T-helper 1 cell treated with Interleukin-12 subunit alpha and Interleukin-12 subunit beta and Interleukin-4 antibody, amounts not matched to agents 30 μg/mL and 1 μg/mL, for 36 hours (primary cell): ENCODE measurements around the gene DNAJC8.

ENCODE experiments used
- H3K27ac Mint-ChIP-seq: one replicate; pipeline ENCODE4 v1.8.0; 2021; ENCODE audit warnings: mild to moderate bottlenecking, mixed read lengths
- H3K27me3 Mint-ChIP-seq: one replicate; pipeline ENCODE4 v1.8.0; 2021; ENCODE audit warnings: low read depth, mixed read lengths
- H3K36me3 Mint-ChIP-seq: one replicate; pipeline ENCODE4 v1.8.0; 2021; ENCODE audit warnings: low read depth, mixed read lengths
- H3K4me1 Mint-ChIP-seq: one replicate; pipeline ENCODE4 v1.8.0; 2021; ENCODE audit warnings: low read depth, mixed read lengths
- H3K4me3 Mint-ChIP-seq: one replicate; pipeline ENCODE4 v1.8.0; 2021; ENCODE audit warnings: mild to moderate bottlenecking, moderate library complexity, mixed read lengths
- H3K9me3 Mint-ChIP-seq: one replicate; pipeline ENCODE4 v1.8.0; 2021; ENCODE audit warnings: mixed read lengths

DNAJC8 gene

GRCh38 chr1:28259934-28260802, 27.3 kb upstream of the DNAJC8 start:
- Mint-ChIP-seq H3K4me1 (peaks cover 36% of the 10 kb centered on the region), H3K9me3 (no peaks in the 10 kb centered on the region), H3K36me3 (peaks cover 7% of the 10 kb centered on the region), H3K27me3 (no peaks in the 10 kb centered on the region), H3K27ac (peak overlapping the region; percentile 43), H3K4me3 (peak overlapping the region; percentile 71)

DNA sequence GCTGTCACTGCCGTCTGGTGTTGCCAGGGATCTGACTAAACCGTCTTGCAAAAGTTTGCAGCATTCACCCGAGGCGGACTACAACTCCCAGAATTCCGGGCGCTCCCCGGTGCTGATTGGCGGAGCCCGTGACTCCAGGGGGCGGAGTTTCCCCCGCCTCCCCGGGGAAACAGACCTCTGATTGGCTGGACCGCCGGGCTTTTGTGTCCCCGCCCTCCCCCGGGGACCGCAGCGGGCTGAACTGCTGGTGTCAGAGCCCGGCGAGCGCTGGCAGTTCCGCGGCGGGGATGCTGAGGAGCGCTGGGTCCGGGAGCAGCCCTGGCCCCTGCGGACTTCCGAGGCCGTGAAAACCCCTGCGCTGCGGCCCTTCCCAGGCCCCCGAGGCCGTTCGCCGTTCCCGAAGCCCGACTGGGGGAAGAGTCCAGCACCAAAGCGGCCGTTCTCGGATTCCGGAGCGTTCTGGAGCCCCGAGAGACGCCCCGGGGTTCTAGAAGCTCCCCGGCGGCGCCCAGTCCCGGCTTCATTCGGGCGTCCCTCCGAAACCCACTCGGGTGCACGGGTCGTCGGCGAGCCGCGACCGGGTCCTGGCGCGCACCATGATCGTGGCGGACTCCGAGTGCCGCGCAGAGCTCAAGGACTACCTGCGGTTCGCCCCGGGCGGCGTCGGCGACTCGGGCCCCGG, 26.6 kb upstream of the DNAJC8 start, which contains the start of gene SESN2:
TSS of gene SESN2 (plus strand) at position 267 of the 682 bp plus-strand sequence. CDS start at position 597, 330 bp downstream.
- Mint-ChIP-seq H3K27ac (peak within 1 kb of the TSS; percentile 90), H3K27me3 (no peaks in the 10 kb centered on the region), H3K9me3 (no peaks in the 10 kb centered on the region), H3K4me1 (peaks cover 36% of the 10 kb centered on the region), H3K36me3 (peaks cover 7% of the 10 kb centered on the region), H3K4me3 (peak within 1 kb of the TSS; percentile 71)

GRCh38 chr1:28258628-28259251, 25.9 kb upstream of the DNAJC8 start:
- Mint-ChIP-seq H3K27me3 (no peaks in the 10 kb centered on the region), H3K36me3 (peaks cover 7% of the 10 kb centered on the region), H3K4me3 (peak overlapping the region; percentile 71), H3K4me1 (peaks cover 36% of the 10 kb centered on the region), H3K27ac (peak overlapping the region; percentile 90), H3K9me3 (no peaks in the 10 kb centered on the region)

DNA sequence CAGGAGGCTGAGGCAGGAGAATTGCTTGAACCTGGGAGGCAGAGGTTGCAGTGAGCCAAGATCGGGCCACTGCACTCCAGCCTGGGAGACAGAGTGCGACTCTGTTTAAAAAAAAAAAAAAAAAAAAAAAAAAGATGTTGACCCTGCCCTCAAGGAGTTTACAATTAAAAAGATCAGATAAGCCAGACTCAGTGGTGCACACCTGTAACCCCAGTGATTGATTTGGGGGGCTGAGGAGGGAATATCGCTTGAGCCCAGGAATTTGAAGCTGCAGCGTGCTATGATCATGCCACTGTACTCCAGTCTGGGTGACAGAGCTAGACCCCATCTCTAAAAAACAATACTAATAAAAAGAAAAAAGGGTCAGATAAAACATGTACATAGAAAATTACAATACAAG, 24.9 kb upstream of the DNAJC8 start:
- Mint-ChIP-seq H3K4me3 (no peak overlapping the region), H3K4me1 (peaks cover 32% of the 10 kb centered on the region), H3K27me3 (no peaks in the 10 kb centered on the region), H3K9me3 (no peaks in the 10 kb centered on the region), H3K36me3 (peaks cover 4% of the 10 kb centered on the region), H3K27ac (peak overlapping the region; percentile 69)

- Mint-ChIP-seq H3K36me3 (peaks cover 3% of the 10 kb centered on the region), H3K27me3 (no peaks in the 10 kb centered on the region), H3K27ac (peak overlapping the region; percentile 82), H3K4me3 (peak overlapping the region; percentile 69), H3K9me3 (no peaks in the 10 kb centered on the region), H3K4me1 (peaks cover 30% of the 10 kb centered on the region)
These were observed 23.5 kb upstream of the DNAJC8 start for GRCh38 chr1:28256197-28256827.

DNA sequence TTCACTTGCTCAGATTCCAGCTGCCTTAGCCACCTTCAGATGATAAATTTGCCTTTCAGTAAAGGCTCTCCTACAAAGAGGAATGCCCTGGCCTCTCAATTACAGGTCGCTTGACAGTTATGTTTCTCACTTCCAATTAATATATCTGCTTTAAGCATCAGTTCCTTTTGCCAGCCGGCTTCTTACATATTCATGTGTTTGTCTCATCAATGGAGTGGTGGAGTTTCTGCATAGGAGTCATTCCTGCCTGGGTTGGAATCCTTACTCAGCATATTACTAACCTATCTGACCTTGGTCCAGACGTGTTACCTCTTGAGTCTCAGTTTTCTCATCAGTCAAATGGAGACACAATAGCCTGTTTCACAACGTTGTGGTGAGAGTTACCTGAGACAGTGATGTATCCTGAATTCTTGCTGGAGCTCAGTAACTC, 17.1 kb upstream of the DNAJC8 start:
- Mint-ChIP-seq H3K4me1 (peaks cover 34% of the 10 kb centered on the region), H3K9me3 (no peaks in the 10 kb centered on the region), H3K36me3 (no peaks in the 10 kb centered on the region), H3K27me3 (no peaks in the 10 kb centered on the region), H3K4me3 (no peak overlapping the region), H3K27ac (no peak overlapping the region)

- no peaks in the 10 kb centered on the region for H3K27me3 Mint-ChIP-seq
- no peaks in the 10 kb centered on the region for H3K36me3 Mint-ChIP-seq
- no peaks in the 10 kb centered on the region for H3K9me3 Mint-ChIP-seq
- peak overlapping the region; percentile 85 for H3K27ac Mint-ChIP-seq
- peak overlapping the region; percentile 79 for H3K4me3 Mint-ChIP-seq
- H3K4me1 Mint-ChIP-seq = peaks cover 36% of the 10 kb centered on the region
These were observed 16.4 kb upstream of the DNAJC8 start for GRCh38 chr1:28249013-28249865.

DNA sequence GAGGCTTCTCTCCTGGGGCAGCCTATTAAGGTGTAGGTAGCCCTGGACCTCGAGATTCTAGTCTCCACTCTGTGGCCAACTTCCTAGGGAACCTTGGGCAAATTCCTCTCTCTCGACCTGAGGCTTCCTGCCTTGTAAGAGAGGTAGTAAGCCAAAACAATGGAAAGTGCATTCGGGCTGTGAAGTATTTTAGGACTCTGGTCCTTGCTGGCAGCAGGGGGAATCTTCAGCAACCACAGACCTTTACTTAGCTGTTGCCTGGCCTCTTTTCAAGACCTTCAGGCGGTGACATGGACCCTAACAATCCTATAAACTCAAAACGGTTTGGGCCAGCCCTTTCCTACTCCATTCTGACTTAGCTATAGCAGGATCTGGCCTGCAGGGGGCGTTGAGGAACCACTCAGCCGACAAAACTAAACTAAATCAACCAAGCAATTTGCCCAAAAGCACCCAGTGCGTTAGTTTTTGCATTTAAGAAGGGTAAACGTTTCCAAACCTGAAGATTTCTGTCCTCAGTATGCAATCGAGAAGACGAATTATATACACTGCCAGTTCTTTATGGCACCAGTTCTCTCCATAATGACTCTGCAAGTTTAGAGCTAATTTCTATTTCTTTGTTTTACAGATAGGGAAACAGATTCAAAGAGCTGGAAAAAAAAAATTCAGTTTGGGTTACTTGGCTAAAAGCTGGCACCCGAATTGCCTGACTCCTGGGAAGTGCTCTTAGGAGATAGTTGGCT, 15.6 kb upstream of the DNAJC8 start:
- Mint-ChIP-seq H3K36me3 (no peaks in the 10 kb centered on the region), H3K9me3 (no peaks in the 10 kb centered on the region), H3K4me3 (peak overlapping the region; percentile 79), H3K4me1 (peaks cover 41% of the 10 kb centered on the region), H3K27me3 (no peaks in the 10 kb centered on the region), H3K27ac (peak overlapping the region; percentile 85)

- no peaks in the 10 kb centered on the region for H3K27me3 Mint-ChIP-seq
- peak overlapping the region; percentile 79 for H3K4me3 Mint-ChIP-seq
- H3K27ac Mint-ChIP-seq = peak overlapping the region; percentile 85
- H3K36me3 Mint-ChIP-seq = no peaks in the 10 kb centered on the region
- H3K9me3 Mint-ChIP-seq = no peaks in the 10 kb centered on the region
- peaks cover 47% of the 10 kb centered on the region for H3K4me1 Mint-ChIP-seq
These were observed 14.9 kb upstream of the DNAJC8 start for GRCh38 chr1:28247612-28248272.

- no peaks in the 10 kb centered on the region for H3K36me3 Mint-ChIP-seq
- H3K27ac Mint-ChIP-seq = peak overlapping the region; percentile 85
- peak overlapping the region; percentile 79 for H3K4me3 Mint-ChIP-seq
- no peaks in the 10 kb centered on the region for H3K9me3 Mint-ChIP-seq
- no peaks in the 10 kb centered on the region for H3K27me3 Mint-ChIP-seq
- peaks cover 48% of the 10 kb centered on the region for H3K4me1 Mint-ChIP-seq
These were observed 13.6 kb upstream of the DNAJC8 start for GRCh38 chr1:28246427-28246832.

DNA sequence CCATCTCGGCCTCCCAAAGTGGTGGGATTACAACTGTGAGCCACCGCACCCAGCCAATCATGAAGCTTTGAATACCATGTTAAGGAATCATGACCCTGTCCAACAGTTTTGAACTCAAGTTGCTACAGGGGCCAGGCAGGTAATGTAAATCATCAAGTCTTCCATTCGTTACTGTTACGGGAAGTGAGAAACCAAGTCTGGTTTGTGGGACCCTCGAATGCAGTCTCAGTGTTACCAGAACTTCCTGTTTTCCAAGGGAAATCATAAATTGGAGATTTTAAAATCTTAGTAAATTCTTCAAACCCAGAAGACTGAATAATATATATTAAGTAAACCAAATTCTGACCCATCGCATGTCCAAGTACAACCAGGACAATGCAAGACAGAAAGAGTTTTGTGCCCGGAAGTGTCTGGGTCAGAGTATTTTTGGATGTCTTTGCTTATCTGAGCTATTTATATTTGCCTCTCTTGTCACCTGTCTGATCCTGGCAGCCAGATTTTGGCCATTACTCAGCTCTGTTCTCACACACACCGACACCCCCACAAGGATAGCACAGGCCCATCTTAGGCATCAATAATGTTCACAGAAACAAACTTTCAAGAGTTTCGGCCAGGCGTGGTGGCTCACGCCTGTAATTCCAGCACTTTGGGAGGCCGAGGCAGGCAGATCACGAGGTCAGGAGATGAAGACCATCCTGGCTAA, 11.9 kb upstream of the DNAJC8 start:
- Mint-ChIP-seq H3K9me3 (no peaks in the 10 kb centered on the region), H3K4me3 (no peak overlapping the region), H3K36me3 (no peaks in the 10 kb centered on the region), H3K4me1 (peaks cover 43% of the 10 kb centered on the region), H3K27ac (no peak overlapping the region), H3K27me3 (no peaks in the 10 kb centered on the region)

- Mint-ChIP-seq H3K36me3 (no peaks in the 10 kb centered on the region), H3K4me1 (peaks cover 35% of the 10 kb centered on the region), H3K27me3 (no peaks in the 10 kb centered on the region), H3K9me3 (no peaks in the 10 kb centered on the region), H3K4me3 (peak overlapping the region; percentile 40), H3K27ac (peak overlapping the region; percentile 62)
These were observed 11.0 kb upstream of the DNAJC8 start for GRCh38 chr1:28243685-28244311.
